Uterus (tissue), 2 donors: Measurements from ENCODE around the gene SEC14L1.

Experiments
- POLR2A ChIP-seq, 2 donors: fragments of 450-650 bp; IDR thresholded peaks; one replicate each; pipeline ENCODE4 v1.6.1; 2016; ENCODE audit warnings: antibody characterized with exemption in 2 of 2, mild to moderate bottlenecking in 1 of 2, moderate library complexity in 1 of 2
- TF ChIP-seq, protein P1 (sequence below), 4 experiments: fragments of 200-600 bp in 2 of 4; fragments of 450-650 bp in 2 of 4; sonication (generic) in 2 of 4; IDR thresholded peaks; one replicate each; pipeline ENCODE4 v1.5.1; 2016 to 2019; ENCODE audit warnings: antibody characterized with exemption in 4 of 4, mild to moderate bottlenecking in 2 of 4, moderate library complexity in 1 of 4

DNA sequence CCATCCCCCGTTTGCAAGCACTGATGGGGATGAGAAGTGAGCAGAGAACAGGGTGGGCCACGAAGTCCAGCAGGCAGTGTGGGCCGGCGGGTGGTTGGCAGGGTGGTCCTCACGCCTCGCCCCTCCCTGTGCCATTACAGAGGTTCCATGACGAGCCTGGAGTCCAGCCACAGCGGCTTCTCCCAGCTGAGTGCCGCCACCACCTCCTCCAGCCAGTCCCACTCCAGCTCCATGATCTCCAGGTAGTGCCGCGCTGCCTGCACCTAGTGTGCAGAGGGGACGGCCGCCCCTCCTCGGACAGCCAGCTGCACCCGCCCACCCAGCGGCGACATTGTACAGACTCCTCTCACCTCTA lies 73.0 kb downstream of the SEC14L1 start:
- TF ChIP-seq, protein P1, sequence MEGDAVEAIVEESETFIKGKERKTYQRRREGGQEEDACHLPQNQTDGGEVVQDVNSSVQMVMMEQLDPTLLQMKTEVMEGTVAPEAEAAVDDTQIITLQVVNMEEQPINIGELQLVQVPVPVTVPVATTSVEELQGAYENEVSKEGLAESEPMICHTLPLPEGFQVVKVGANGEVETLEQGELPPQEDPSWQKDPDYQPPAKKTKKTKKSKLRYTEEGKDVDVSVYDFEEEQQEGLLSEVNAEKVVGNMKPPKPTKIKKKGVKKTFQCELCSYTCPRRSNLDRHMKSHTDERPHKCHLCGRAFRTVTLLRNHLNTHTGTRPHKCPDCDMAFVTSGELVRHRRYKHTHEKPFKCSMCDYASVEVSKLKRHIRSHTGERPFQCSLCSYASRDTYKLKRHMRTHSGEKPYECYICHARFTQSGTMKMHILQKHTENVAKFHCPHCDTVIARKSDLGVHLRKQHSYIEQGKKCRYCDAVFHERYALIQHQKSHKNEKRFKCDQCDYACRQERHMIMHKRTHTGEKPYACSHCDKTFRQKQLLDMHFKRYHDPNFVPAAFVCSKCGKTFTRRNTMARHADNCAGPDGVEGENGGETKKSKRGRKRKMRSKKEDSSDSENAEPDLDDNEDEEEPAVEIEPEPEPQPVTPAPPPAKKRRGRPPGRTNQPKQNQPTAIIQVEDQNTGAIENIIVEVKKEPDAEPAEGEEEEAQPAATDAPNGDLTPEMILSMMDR (IDR thresholded peaks at IDR 0.05): no peak
- TF ChIP-seq POLR2A (IDR thresholded peaks at IDR 0.05): no peak
